NCI-H460 (cell line): Measurements from ENCODE around the gene NCAM2. TPM values are rescaled to one million over a fixed set of nuclear protein-coding genes. Genes with fewer than 3 reads are reported as not detected.

Experiments
- DNase-seq: peaks from one replicate; pipeline ENCODE4 v3.0.0-alpha.2; 2016; ENCODE audit warnings: low read depth; ENCODE audit errors: extremely low read depth
- total RNA-seq: library from RNA; depleted of rRNA; stranded (reverse); fragments of >200 nt; shearing (Covaris generic); gene quantifications from 2 replicates; pipeline ENCODE4 v1.2.3, GENCODE V29; 2014

NCAM2 gene
- total RNA-seq, 1 experiment from 2014 or later: 16.7 TPM

GRCh38 chr21:21203822-21204339 lies 205.7 kb downstream of the NCAM2 start:
- DNase-seq: no peak

DNA sequence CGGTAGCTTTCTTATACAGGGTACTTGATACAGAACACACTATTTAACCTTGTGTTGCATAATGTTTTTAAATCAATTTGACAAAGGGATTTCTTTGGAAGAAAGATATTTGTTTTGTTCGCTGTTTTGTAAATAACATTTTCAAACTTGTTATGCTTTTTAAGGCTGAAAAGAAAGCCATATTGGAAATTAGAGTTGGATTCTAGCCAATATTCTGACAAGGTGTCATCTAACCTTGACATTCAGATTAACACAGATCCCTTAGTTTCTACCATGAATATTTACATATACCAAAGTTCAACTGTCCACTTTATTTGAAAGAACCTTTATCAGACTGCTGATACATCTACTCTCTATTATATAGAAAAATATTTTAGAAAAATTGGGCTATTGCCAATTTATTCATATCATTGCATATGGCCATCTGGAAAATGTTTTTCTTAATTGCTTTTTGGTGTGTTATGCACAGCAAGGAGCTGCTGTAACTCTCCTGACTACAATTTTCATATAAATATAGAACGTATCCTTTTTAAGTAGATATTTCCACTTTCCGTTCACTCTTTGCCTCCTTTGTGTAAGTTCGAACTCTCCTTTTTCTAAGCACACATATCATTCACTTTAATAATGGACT lies 206.3 kb downstream of the NCAM2 start:
- DNase-seq: no peak

DNA sequence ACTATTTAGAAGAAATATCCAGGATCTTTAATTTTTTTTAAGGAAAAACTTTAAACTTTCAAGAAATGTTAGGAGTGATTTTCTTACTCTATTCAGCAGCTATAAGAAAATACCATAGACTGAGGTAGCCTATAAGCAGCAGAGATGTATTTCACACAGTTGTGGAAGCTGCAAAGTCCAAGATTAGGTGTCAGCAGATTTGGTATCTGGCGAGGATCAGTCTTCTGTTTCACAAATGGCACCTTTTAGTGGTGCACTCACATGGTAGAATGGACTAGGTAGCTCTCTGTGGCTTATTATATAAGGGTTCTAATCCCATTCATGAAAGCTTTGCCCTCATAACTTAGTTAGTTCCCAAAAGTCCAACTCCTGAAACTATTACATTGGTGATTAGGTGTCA lies 207.4 kb downstream of the NCAM2 start:
- no peak for DNase-seq

DNA sequence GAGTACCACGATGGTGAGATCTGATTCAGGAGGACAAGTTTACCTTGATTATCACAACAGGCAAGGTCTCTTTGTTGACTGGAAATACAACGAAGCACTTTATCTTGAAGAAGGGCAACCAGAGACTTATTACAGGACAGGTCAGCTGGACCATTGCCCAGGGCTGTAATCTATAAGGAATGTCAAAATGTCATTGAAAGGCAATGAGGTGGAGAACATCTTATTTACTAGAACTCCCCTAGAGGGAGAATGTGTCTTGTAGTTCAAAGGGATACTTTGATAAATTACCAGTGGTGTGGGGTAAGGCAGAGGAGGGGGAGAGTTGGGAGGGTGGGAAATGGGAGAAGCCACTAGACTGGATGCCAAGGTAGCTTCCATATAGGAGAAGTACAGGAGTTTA lies 212.3 kb downstream of the NCAM2 start:
- no peak for DNase-seq

DNA sequence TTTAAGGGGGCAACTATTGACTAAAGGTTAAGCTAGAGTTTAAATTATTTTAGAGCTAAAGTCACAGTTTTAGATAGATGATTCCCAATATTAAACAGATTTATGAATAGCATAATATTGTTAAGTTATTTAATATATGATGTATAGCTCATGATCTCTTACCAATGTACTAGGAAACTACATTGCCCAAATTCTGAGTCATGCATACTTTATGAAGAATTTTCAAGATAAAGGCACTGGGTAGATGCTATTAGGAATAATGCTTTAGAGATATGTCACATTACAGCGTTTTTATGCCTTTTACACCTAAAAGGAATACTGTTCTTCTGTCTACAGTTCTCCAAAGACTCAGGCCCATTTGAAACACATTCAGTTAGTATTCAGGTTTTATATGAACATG lies 215.1 kb downstream of the NCAM2 start:
- DNase-seq: no peak

GRCh38 chr21:21216047-21216446 lies 217.8 kb downstream of the NCAM2 start:
- no peak for DNase-seq

DNA sequence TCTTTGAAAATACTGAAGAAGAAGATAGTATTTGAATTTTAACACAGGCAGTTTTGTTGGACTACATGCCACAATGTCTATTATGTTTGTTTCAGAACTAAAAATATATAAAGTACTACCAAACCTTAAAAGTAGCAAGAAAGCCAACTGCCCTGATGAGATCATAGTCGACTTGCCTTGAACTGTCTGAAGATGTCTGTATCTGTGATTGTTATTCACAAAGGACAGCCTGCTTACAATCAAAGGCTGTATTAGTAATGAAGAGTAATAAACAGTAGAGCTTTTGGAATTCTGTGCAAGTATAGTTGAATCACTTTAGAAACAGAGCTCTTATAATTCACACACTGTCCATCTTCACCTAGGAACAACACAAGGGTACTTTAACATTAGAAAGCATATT lies 228.3 kb downstream of the NCAM2 start:
- DNase-seq: no peak

DNA sequence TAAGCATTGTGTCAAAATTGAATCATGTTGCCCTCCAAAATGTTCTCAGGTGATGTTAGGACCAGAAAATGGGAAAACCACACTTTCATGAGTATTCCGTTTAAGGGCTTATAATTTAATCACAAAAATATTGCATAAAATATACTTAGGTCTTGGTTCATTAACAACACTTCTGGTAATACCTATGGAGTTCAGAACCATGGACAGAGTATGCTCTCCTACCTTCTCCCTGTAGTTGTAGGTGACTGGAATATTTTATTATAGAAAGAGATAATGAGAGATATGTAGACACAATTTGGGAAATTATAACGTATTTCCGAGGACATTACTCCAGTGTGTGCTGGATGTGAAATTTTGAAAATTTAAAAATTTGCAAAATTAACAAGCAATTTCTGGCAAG lies 232.5 kb downstream of the NCAM2 start:
- DNase-seq: peak; percentile 13

GRCh38 chr21:21231913-21232312 lies 233.7 kb downstream of the NCAM2 start:
- DNase-seq: no peak

- DNase-seq: peak; percentile 36
Measured at GRCh38 chr21:21232320-21232719, 234.1 kb downstream of the NCAM2 start.

DNA sequence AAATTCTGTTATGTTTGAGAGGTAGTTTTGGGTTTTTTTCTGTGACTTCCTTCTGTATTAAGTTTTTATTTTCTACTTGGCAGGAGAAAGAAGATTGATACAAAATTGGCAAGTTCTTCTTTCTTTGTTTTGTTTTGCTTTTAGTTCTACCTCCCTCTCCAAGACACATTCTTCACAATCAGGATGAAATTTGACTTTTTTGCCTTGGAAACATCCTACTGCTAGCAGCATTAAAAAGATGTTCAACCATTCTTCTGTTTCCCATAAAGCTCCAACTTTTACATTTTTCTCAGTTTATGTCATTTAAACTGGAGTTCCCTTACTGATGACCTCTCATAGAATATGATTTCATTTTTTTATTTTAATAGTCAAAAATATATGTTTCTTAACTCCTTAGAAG lies 234.8 kb downstream of the NCAM2 start:
- no peak for DNase-seq

DNA sequence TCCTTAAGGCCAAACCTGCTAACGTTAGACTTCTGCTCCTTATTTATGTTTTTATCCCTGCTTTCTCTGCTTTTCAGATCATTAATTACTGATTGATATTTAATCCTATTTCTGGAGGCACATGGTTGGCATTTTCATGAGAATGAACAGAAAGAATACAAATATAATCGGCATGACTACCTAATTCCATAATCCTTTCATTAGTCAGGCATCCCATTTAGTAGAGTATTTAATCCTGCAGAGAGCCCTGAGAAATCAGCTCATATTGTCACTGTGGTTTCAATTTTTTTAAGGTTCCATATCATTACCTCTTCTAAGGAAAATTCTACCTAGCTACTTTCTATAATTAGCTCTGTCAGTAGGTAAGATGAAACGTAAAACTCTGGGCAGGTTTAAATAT lies 238.8 kb downstream of the NCAM2 start:
- no peak for DNase-seq

GRCh38 chr21:21238629-21239400 lies 240.6 kb downstream of the NCAM2 start:
- DNase-seq: no peak

DNA sequence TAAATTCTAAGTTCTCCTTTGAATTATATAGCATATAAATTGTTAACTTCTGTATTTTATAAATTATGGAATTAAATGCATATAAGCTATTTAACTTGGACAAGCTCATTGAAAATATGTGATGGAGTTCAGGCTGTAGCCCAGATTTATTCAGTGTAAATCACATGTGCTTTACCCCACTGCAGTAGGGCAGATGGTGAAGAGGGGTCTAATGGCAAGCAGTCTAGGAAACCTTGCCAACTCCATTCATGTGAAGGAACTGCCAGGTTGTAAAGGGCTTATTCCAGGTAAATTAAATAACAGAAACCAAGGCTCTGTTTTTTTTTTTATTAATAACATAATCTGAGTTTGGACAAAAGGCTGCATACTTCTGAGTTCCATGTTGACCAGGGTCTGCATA lies 243.2 kb downstream of the NCAM2 start:
- no peak for DNase-seq

DNA sequence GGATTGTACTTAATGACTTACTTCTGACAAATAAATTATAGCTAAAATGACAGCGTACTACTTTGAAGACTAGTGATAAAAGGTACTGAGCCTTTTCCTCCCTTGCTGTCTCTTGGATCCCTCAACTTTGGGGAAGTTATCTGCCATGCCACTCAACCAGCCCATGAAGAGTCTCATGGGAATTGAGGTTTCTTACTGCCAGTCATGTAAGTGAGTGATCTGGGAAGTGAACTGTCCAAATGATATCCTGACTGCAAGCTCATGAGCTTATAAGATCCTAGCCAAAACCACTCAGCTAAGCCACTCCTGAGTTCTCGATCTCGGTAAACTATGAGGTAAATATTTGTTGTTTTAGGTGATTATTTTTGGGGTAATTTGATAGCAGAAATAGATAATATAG lies 247.8 kb downstream of the NCAM2 start:
- DNase-seq: no peak

DNA sequence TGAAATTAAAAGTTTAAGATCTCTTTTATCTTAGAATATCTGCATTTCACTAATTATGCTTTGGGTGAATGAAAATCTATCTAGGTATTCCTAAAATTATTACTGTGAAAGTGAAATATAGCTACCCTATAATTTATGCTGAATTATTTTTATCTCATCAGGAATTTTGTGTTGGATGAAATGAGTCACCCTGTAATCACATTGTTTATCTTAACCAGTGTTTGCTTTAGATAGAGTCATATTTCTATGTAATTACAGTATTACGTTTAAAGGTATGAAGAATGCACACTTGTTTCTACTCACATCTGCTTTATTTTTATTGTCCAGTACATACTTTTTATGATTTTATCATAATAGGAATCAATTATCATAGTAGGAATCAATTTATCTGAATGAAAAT lies 249.2 kb downstream of the NCAM2 start:
- peak; percentile 24 for DNase-seq

- no peak for DNase-seq
Measured at GRCh38 chr21:21262048-21262447, 263.8 kb downstream of the NCAM2 start.

DNA sequence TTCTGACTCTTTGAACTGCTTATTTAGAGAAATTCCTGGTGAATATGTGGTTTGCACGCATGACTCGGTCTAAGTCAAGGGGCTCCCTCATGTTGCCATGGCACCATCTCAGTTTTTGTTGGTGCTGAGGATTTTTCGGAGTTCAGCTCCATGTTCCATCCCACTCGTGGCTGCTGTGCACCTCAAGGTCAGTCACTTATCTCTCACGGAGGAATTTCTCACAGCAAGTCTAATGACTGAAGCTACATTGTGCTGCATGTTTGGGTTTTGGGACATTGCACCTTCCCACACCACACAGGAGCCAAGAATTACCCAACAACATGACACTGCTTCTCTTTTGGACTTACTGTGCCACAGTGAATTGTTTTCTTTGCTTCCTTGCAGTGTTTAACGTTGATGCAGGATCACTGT lies 269.9 kb downstream of the NCAM2 start:
- DNase-seq: peak; percentile 11

GRCh38 chr21:21268885-21269284 lies 270.7 kb downstream of the NCAM2 start:
- DNase-seq: no peak

- no peak for DNase-seq
Measured at GRCh38 chr21:21279193-21279901, 281.1 kb downstream of the NCAM2 start.

GRCh38 chr21:21283810-21284209 lies 285.6 kb downstream of the NCAM2 start:
- no peak for DNase-seq
